Prostate gland (tissue), 2 donors: ENCODE results near the gene OMA1.

ENCODE experiments used
- POLR2A ChIP-seq: fragments of 450-650 bp; IDR thresholded peaks from one replicate; pipeline ENCODE4 v1.6.1; 2016; ENCODE audit warnings: antibody characterized with exemption, mild to moderate bottlenecking
- TF ChIP-seq, protein P1 (sequence below), 4 experiments: fragments of 200-600 bp in 2 of 4; fragments of 450-650 bp in 2 of 4; sonication (generic) in 2 of 4; IDR thresholded peaks; 1 replicate in 3 of 4; 2 replicates in 1 of 4; pipeline ENCODE4 v1.5.1; 2016 to 2019; ENCODE audit warnings: antibody characterized with exemption in 4 of 4, mild to moderate bottlenecking in 2 of 4, moderate library complexity in 2 of 4

DNA sequence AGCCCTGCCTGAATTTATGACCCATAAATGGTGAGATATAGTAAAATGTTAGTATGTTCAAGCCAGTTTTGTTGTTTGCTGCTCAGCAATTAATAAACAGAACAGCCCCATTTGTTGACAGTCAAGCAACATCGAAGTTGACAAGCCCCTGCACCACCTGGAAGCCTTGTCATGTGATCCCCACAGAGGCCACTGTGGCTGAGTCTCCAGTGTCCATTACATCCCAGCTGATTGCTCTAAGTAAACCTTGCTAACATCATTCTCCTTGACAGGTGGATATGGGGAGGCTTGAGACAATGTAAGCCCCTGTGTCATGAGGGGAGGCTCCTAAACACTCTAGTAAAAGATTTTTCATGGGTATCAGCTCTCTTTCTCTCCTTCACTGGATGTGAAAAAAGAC, 48.0 kb upstream of the OMA1 start:
- TF ChIP-seq POLR2A, result no peak
- TF ChIP-seq, protein P1, sequence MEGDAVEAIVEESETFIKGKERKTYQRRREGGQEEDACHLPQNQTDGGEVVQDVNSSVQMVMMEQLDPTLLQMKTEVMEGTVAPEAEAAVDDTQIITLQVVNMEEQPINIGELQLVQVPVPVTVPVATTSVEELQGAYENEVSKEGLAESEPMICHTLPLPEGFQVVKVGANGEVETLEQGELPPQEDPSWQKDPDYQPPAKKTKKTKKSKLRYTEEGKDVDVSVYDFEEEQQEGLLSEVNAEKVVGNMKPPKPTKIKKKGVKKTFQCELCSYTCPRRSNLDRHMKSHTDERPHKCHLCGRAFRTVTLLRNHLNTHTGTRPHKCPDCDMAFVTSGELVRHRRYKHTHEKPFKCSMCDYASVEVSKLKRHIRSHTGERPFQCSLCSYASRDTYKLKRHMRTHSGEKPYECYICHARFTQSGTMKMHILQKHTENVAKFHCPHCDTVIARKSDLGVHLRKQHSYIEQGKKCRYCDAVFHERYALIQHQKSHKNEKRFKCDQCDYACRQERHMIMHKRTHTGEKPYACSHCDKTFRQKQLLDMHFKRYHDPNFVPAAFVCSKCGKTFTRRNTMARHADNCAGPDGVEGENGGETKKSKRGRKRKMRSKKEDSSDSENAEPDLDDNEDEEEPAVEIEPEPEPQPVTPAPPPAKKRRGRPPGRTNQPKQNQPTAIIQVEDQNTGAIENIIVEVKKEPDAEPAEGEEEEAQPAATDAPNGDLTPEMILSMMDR (IDR thresholded peaks at IDR 0.05), result no peak
